Measurements from ENCODE around the gene JDP2. TPM values are rescaled to one million over a fixed set of nuclear protein-coding genes. Genes with fewer than 3 reads are reported as not detected.

JDP2 gene
- total RNA-seq, 1 experiment from 2014 or later = 5.9 TPM

DNA sequence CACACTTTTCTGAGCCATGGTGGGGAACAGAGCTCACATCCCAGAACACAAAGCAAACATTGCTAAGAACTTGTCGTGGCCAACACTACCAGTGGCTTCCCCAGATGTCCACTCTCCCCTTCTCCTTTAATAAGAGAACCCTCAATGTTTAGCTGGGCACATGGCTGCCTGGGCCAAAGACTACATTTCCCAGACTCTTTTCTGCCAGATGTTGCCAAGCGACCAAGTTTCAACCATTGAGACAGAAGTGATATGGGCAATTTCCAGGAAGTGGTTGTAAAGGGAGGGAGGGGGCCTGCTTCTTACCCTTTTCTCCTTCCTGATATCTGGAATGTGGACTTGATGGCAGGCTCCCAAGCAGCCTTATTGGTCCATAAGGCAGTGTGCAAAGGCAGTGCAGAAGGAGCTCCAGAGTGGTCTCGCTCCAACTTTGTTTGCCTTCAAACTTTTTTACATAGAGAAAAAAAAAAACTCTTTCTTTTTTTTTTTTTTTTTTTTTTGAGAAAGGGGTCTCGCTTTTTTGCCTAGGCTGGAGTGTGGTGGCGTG is 24.9 kb upstream of the JDP2 start:
- POLR2A ChIA-PET (ENCODE audit: low non-redundant PET) = no interaction called here
- BruUV-seq (replicated peaks) = no TSS peak
- CTCF ChIA-PET = no interaction called here

DNA sequence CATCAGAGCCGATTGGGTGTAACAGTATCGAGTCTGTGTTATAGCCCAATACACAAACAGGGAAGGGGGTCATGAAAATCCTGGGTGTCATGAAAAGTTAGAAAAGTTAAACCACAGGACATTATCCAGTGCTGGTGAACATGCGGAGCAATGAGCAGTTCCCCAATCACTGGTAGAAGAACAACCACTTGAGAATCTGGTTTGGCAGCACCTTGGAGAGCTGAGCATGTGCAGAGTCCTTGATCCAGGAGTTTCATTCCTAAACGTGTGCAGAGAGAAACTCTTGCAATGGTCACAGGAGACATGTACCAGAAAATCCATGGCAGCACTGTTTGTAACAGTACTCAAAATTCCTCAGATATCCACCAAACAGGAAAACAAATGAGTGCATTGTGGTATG is 23.0 kb upstream of the JDP2 start:
- H3K27ac ChIP-seq (ENCODE audit: low read depth, low read length, poor library complexity, severe bottlenecking) = no peak overlapping the region
- CTCF ChIA-PET = no interaction called here
- no peaks in the 10 kb centered on the region for H3K36me3 ChIP-seq (ENCODE audit: insufficient read depth, low read length, poor library complexity, severe bottlenecking)
- no peak overlapping the region for H3K4me3 ChIP-seq (ENCODE audit: low read depth, low read length, poor library complexity, severe bottlenecking)
- POLR2A ChIA-PET (ENCODE audit: low non-redundant PET) = no interaction called here
- intact Hi-C loops (cut with micrococcal nuclease; ENCODE audit: unreplicated experiment) = no loop called here
- no peak for DNase-seq (ENCODE audit: low spot score)
- peaks cover 15% of the 10 kb centered on the region for H3K4me1 ChIP-seq (ENCODE audit: insufficient read depth, low read length, poor library complexity, severe bottlenecking)
- no peaks in the 10 kb centered on the region for H3K27me3 ChIP-seq (replicated peaks; ENCODE audit: insufficient read depth, low read depth, low read length, poor library complexity)
- no peaks in the 10 kb centered on the region for H3K9me3 ChIP-seq (ENCODE audit: low read depth, low read length, poor library complexity, severe bottlenecking)
- no TSS peak for BruUV-seq (replicated peaks)
- no peak for TF ChIP-seq CTCF (conservative IDR thresholded peaks at IDR 0.05; ENCODE audit: low read depth, low read length)
- no peak for TF ChIP-seq EZH2 (IDR thresholded peaks at IDR 0.05; ENCODE audit: borderline replicate concordance, low read depth, low read length, poor library complexity, severe bottlenecking)

More for the DNA sequence above, 24.9 kb upstream of the JDP2 start:
- Histone ChIP-seq H3K9me3 (ENCODE audit: low read depth, low read length, poor library complexity, severe bottlenecking) (no peaks in the 10 kb centered on the region), H3K27ac (ENCODE audit: low read depth, low read length, poor library complexity, severe bottlenecking) (no peak overlapping the region), H3K27me3 (replicated peaks; ENCODE audit: insufficient read depth, low read depth, low read length, poor library complexity) (no peaks in the 10 kb centered on the region), H3K4me1 (ENCODE audit: insufficient read depth, low read length, poor library complexity, severe bottlenecking) (peaks cover 20% of the 10 kb centered on the region), H3K4me3 (ENCODE audit: low read depth, low read length, poor library complexity, severe bottlenecking) (no peak overlapping the region), H3K36me3 (ENCODE audit: insufficient read depth, low read length, poor library complexity, severe bottlenecking) (no peaks in the 10 kb centered on the region)
- TF ChIP-seq CTCF (conservative IDR thresholded peaks at IDR 0.05; ENCODE audit: low read depth, low read length) (no peak), EZH2 (IDR thresholded peaks at IDR 0.05; ENCODE audit: borderline replicate concordance, low read depth, low read length, poor library complexity, severe bottlenecking) (no peak)
- intact Hi-C loops (cut with micrococcal nuclease; ENCODE audit: unreplicated experiment) = no loop called here
- no peak for DNase-seq (ENCODE audit: low spot score)

GRCh38 chr14:75406102-75406501 is 21.7 kb upstream of the JDP2 start:
- ChIA-PET POLR2A (ENCODE audit: low non-redundant PET) (no interaction called here), CTCF (no interaction called here)
- DNase-seq (ENCODE audit: low spot score) = no peak
- Histone ChIP-seq H3K9me3 (ENCODE audit: low read depth, low read length, poor library complexity, severe bottlenecking) (no peaks in the 10 kb centered on the region), H3K27me3 (replicated peaks; ENCODE audit: insufficient read depth, low read depth, low read length, poor library complexity) (no peaks in the 10 kb centered on the region), H3K4me3 (ENCODE audit: low read depth, low read length, poor library complexity, severe bottlenecking) (no peak overlapping the region), H3K27ac (ENCODE audit: low read depth, low read length, poor library complexity, severe bottlenecking) (no peak overlapping the region), H3K36me3 (ENCODE audit: insufficient read depth, low read length, poor library complexity, severe bottlenecking) (no peaks in the 10 kb centered on the region), H3K4me1 (ENCODE audit: insufficient read depth, low read length, poor library complexity, severe bottlenecking) (peaks cover 12% of the 10 kb centered on the region)
- TF ChIP-seq EZH2 (IDR thresholded peaks at IDR 0.05; ENCODE audit: borderline replicate concordance, low read depth, low read length, poor library complexity, severe bottlenecking) = no peak
- TF ChIP-seq CTCF (conservative IDR thresholded peaks at IDR 0.05; ENCODE audit: low read depth, low read length) = no peak
- intact Hi-C loops (cut with micrococcal nuclease; ENCODE audit: unreplicated experiment) = no loop called here
- BruUV-seq (replicated peaks) = no TSS peak
